HG03575 (cell line): ENCODE results near the gene ZNRD2.

ENCODE experiments used
- ATAC-seq: cut with Tn5 transposase; IDR thresholded peaks from one replicate; pipeline ENCODE4 v1.9.1; 2021; ENCODE audit not compliant: unreplicated experiment, insufficient number of reproducible peaks, low FRiP score; ENCODE audit errors: extremely low read depth

ZNRD2 gene

GRCh38 chr11:65537296-65537597 is 33.0 kb upstream of the ZNRD2 start:
- no peak for ATAC-seq

GRCh38 chr11:65537620-65538231 is 32.6 kb upstream of the ZNRD2 start:
- ATAC-seq, result no peak

- ATAC-seq, result no peak
Observed at GRCh38 chr11:65538232-65538914, 31.9 kb upstream of the ZNRD2 start.

GRCh38 chr11:65538915-65539743 is 31.1 kb upstream of the ZNRD2 start:
- no peak for ATAC-seq

GRCh38 chr11:65539744-65540289 is 30.5 kb upstream of the ZNRD2 start:
- no peak for ATAC-seq

- ATAC-seq, result no peak
Observed at GRCh38 chr11:65540290-65541092, 29.8 kb upstream of the ZNRD2 start.

GRCh38 chr11:65541093-65541982 is 28.9 kb upstream of the ZNRD2 start:
- no peak for ATAC-seq

- no peak for ATAC-seq
Observed at GRCh38 chr11:65542738-65543390, 27.4 kb upstream of the ZNRD2 start.

GRCh38 chr11:65545853-65546216 is 24.4 kb upstream of the ZNRD2 start:
- no peak for ATAC-seq

- ATAC-seq, result no peak
Observed at GRCh38 chr11:65546217-65546958, 23.9 kb upstream of the ZNRD2 start.

- ATAC-seq, result no peak
Observed at GRCh38 chr11:65547446-65548125, 22.7 kb upstream of the ZNRD2 start.

GRCh38 chr11:65548395-65548794 is 21.9 kb upstream of the ZNRD2 start:
- no peak for ATAC-seq

GRCh38 chr11:65549096-65549495 is 21.2 kb upstream of the ZNRD2 start:
- no peak for ATAC-seq

GRCh38 chr11:65551572-65552387 is 18.5 kb upstream of the ZNRD2 start:
- no peak for ATAC-seq

GRCh38 chr11:65552388-65552951 is 17.8 kb upstream of the ZNRD2 start:
- ATAC-seq, result no peak
